ENCODE data around the gene KLRK1. TPM values are rescaled to one million over a fixed set of nuclear protein-coding genes. Genes with fewer than 3 reads are reported as not detected.
"Not testable (repeated sequence)": the region's sequence is repeated elsewhere in the genome, so short reads cannot be mapped to it uniquely, and the experiment has no call there.

KLRK1 gene
- total RNA-seq, 2 experiments from 2014 or later: 319 to 355 TPM

- peaks cover 63% of the 10 kb centered on the region for H3K36me3 Mint-ChIP-seq
- POLR2A ChIA-PET: interaction anchor here (0.6 to 5.5 kb wide), 17 partner anchors 11 to 729 kb away, joined by 3 to 87 read pairs (median 4); partner anchors contain the start of genes CD69, GABARAPL1 and KLRC4
- DNase-seq (no peak), ATAC-seq (ENCODE audit: low read depth) (peak; percentile 43)
- peak overlapping the region; percentile 84 for H3K4me3 Mint-ChIP-seq
- peaks cover 61% of the 10 kb centered on the region for H3K4me1 Mint-ChIP-seq
- H3K27me3 Mint-ChIP-seq: no peaks in the 10 kb centered on the region
- H3K27ac Mint-ChIP-seq: peak overlapping the region; percentile 88
- no peaks in the 10 kb centered on the region for H3K9me3 Mint-ChIP-seq
Measured at GRCh38 chr12:10385166-10385613, 4.7 kb downstream of the KLRK1 start.

GRCh38 chr12:10384191-10384590 lies 5.7 kb downstream of the KLRK1 start:
- ATAC-seq (ENCODE audit: low read depth) (no peak), DNase-seq (no peak)
- H3K4me1 Mint-ChIP-seq: peaks cover 57% of the 10 kb centered on the region
- peak overlapping the region; percentile 88 for H3K27ac Mint-ChIP-seq
- peaks cover 64% of the 10 kb centered on the region for H3K36me3 Mint-ChIP-seq
- peak overlapping the region; percentile 84 for H3K4me3 Mint-ChIP-seq
- H3K27me3 Mint-ChIP-seq: no peaks in the 10 kb centered on the region
- no peaks in the 10 kb centered on the region for H3K9me3 Mint-ChIP-seq
- POLR2A ChIA-PET: interaction anchor here (0.9 to 5.5 kb wide), 7 partner anchors 12 to 623 kb away, joined by 3 to 87 read pairs (median 9); no protein-coding TSS in a partner anchor

- Mint-ChIP-seq H3K27me3 (no peaks in the 10 kb centered on the region), H3K9me3 (no peaks in the 10 kb centered on the region), H3K4me1 (peaks cover 60% of the 10 kb centered on the region), H3K27ac (peak overlapping the region; percentile 95), H3K36me3 (peaks cover 70% of the 10 kb centered on the region), H3K4me3 (peak overlapping the region; percentile 84)
- no peak for DNase-seq
- POLR2A ChIA-PET: interaction anchor here (0.6 to 2.3 kb wide), 12 partner anchors 8 to 621 kb away, joined by 3 to 29 read pairs (median 5); partner anchors contain the start of genes CD69, KLRC4 and KLRK1
- peak; percentile 17 for ATAC-seq (ENCODE audit: low read depth)
Measured at GRCh38 chr12:10381928-10382628, 7.8 kb downstream of the KLRK1 start.

GRCh38 chr12:10378737-10379136 lies 11.1 kb downstream of the KLRK1 start:
- H3K4me3 Mint-ChIP-seq; ATAC-seq (ENCODE audit: low read depth); DNase-seq; POLR2A ChIA-PET; H3K27me3 Mint-ChIP-seq; H3K9me3 Mint-ChIP-seq: not testable (repeated sequence)
- peaks cover 62% of the 10 kb centered on the region for H3K36me3 Mint-ChIP-seq
- H3K27ac Mint-ChIP-seq: peak overlapping the region; percentile 62
- H3K4me1 Mint-ChIP-seq: peaks cover 55% of the 10 kb centered on the region

- DNase-seq: no peak
- Mint-ChIP-seq H3K27me3 (no peaks in the 10 kb centered on the region), H3K4me1 (peaks cover 60% of the 10 kb centered on the region), H3K9me3 (no peaks in the 10 kb centered on the region), H3K36me3 (peaks cover 60% of the 10 kb centered on the region), H3K27ac (peak overlapping the region; percentile 83), H3K4me3 (peak overlapping the region; percentile 79)
- POLR2A ChIA-PET: interaction anchor here (0.7 to 1.9 kb wide), 10 partner anchors 7 to 727 kb away, joined by 3 to 13 read pairs (median 4); no protein-coding TSS in a partner anchor
- no peak for ATAC-seq (ENCODE audit: low read depth)
Measured at GRCh38 chr12:10374624-10375018, 15.2 kb downstream of the KLRK1 start.

GRCh38 chr12:10372559-10372958 lies 17.3 kb downstream of the KLRK1 start:
- H3K9me3 Mint-ChIP-seq: no peaks in the 10 kb centered on the region
- peak; percentile 81 for ATAC-seq (ENCODE audit: low read depth)
- DNase-seq: no peak
- POLR2A ChIA-PET: interaction anchor here (1.0 kb wide), 1 partner anchor 9 kb away, joined by 4 read pairs; no protein-coding TSS in a partner anchor
- no peaks in the 10 kb centered on the region for H3K27me3 Mint-ChIP-seq
- H3K27ac Mint-ChIP-seq: peak overlapping the region; percentile 84
- H3K4me3 Mint-ChIP-seq: peak overlapping the region; percentile 69
- peaks cover 57% of the 10 kb centered on the region for H3K36me3 Mint-ChIP-seq
- H3K4me1 Mint-ChIP-seq: peaks cover 67% of the 10 kb centered on the region

- Mint-ChIP-seq H3K4me3 (peak overlapping the region; percentile 49), H3K27ac (peak overlapping the region; percentile 81), H3K4me1 (peaks cover 70% of the 10 kb centered on the region), H3K36me3 (peaks cover 59% of the 10 kb centered on the region)
- DNase-seq; H3K9me3 Mint-ChIP-seq; H3K27me3 Mint-ChIP-seq; ATAC-seq (ENCODE audit: low read depth); POLR2A ChIA-PET: not testable (repeated sequence)
Measured at GRCh38 chr12:10371893-10372535, 17.8 kb downstream of the KLRK1 start.

GRCh38 chr12:10369557-10370415 lies 20.1 kb downstream of the KLRK1 start:
- Mint-ChIP-seq H3K27me3 (no peaks in the 10 kb centered on the region), H3K4me1 (peaks cover 63% of the 10 kb centered on the region), H3K27ac (peak overlapping the region; percentile 88), H3K9me3 (no peaks in the 10 kb centered on the region), H3K4me3 (peak overlapping the region; percentile 76), H3K36me3 (peaks cover 52% of the 10 kb centered on the region)
- DNase-seq (no peak), ATAC-seq (ENCODE audit: low read depth) (no peak)
- POLR2A ChIA-PET: interaction anchor here (0.7 to 1.0 kb wide), 4 partner anchors 11 to 185 kb away, joined by 3 to 5 read pairs (median 4); no protein-coding TSS in a partner anchor

- H3K4me3 Mint-ChIP-seq: peak overlapping the region; percentile 71
- ATAC-seq (ENCODE audit: low read depth) (no peak), DNase-seq (no peak)
- no peaks in the 10 kb centered on the region for H3K27me3 Mint-ChIP-seq
- H3K4me1 Mint-ChIP-seq: peaks cover 52% of the 10 kb centered on the region
- POLR2A ChIA-PET: interaction anchor here (0.8 to 1.1 kb wide), 2 partner anchors 19 to 305 kb away, joined by 3 read pairs; no protein-coding TSS in a partner anchor
- peak overlapping the region; percentile 87 for H3K27ac Mint-ChIP-seq
- H3K36me3 Mint-ChIP-seq: peaks cover 43% of the 10 kb centered on the region
- no peaks in the 10 kb centered on the region for H3K9me3 Mint-ChIP-seq
Measured at GRCh38 chr12:10368206-10369171, 21.4 kb downstream of the KLRK1 start.

GRCh38 chr12:10367714-10368113 lies 22.1 kb downstream of the KLRK1 start:
- Mint-ChIP-seq H3K4me3 (peak overlapping the region; percentile 71), H3K4me1 (peaks cover 47% of the 10 kb centered on the region), H3K27ac (peak overlapping the region; percentile 87), H3K36me3 (peaks cover 39% of the 10 kb centered on the region)
- not testable (repeated sequence) for ATAC-seq (ENCODE audit: low read depth); H3K9me3 Mint-ChIP-seq; DNase-seq; H3K27me3 Mint-ChIP-seq
- POLR2A ChIA-PET: interaction anchor here (1.1 to 3.8 kb wide), 5 partner anchors 17 to 306 kb away, joined by 3 to 42 read pairs (median 24); no protein-coding TSS in a partner anchor

- Mint-ChIP-seq H3K4me3 (peak overlapping the region; percentile 21), H3K36me3 (peaks cover 36% of the 10 kb centered on the region), H3K27me3 (no peaks in the 10 kb centered on the region), H3K9me3 (no peaks in the 10 kb centered on the region), H3K27ac (no peak overlapping the region), H3K4me1 (peaks cover 39% of the 10 kb centered on the region)
- POLR2A ChIA-PET: interaction anchor here (0.6 to 3.8 kb wide), 9 partner anchors 16 to 306 kb away, joined by 3 to 42 read pairs (median 4); no protein-coding TSS in a partner anchor
- DNase-seq: no peak
- no peak for ATAC-seq (ENCODE audit: low read depth)
Measured at GRCh38 chr12:10366875-10367274, 23.0 kb downstream of the KLRK1 start.
